Stimulated activated CD4-positive, alpha-beta T cell treated with anti-CD3 and anti-CD28 coated beads, Interleukin-2, amount 100 ng/mL, for 48 hours (primary cell): ENCODE results near the gene LNX2.

Source experiments
- DNase-seq, 2 donors: peaks; one replicate each; pipeline ENCODE4 v3.0.0-alpha.2; 2020

The LNX2 gene

DNA sequence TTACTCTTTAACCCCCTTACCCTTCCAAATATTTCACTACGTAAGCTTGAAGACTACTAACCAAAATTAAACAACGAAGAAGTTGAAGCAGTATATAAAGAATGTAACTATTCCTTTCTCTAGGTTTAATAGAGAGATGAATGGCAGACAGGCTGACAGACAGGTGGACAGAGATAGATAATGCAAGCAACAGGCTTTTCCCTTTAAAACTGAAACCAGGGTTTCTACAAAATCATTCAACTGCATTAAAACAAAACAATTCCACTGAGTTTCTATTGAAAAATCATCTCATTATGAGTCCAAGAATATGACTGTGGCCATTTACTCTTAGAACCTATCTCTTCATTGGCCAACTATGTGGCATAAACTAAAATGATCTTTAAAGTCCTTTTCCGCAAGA is 15.2 kb downstream of the LNX2 start:
- no peak for DNase-seq

DNA sequence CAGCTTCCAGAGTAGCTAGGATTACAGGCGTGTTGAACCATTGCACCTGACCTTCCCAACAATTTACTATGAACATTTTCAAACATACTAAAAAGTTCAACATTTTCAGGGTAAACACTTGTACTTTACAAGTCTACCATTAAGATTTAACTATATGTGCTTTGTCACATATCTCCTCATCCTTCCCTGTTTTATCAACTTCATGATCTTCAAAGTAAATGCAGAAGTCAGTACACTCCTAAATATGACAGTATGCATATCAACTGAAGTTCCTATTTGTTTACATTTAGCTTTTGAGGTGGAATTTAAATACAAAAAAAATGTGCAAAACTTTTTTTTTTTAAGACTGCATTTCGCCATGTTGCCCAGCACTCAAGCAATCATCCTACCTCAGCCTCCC is 18.5 kb downstream of the LNX2 start:
- DNase-seq = no peak

DNA sequence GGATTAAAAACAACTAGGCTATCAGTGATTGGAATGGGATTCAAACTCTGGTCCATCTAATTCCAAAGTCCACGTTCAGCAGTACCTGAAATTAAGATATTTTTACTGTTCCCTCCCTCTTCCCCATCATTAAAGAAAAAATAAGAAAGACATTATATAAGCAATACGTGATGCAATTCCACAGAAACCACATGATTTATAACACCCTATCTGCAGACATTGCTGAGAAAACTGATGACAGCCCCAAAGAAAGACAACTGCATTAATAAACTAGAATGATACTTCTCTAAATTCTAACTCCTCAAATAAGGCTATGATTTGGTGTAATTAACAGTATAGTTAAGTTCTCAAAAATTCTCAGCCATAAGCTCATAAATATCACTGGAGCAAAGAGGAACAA is 19.1 kb downstream of the LNX2 start:
- no peak for DNase-seq

DNA sequence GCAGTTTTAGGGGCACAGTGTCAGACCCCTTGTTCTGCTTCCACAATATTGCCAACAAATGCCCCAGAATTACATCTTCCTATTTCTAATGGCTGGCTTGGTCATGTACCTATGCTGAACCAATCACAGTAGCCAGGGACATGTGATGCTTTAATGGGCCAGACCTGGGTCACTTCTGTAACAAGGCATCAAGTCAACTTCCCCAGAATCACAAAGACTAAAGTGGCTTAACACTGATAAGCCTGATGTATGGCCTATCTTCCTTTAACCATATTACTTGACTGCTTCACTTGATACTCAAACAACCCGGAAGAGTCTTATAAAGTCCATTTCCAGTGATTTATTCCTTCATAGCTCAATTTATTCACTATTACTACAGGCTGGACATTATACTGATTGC is 19.6 kb downstream of the LNX2 start:
- DNase-seq = no peak

DNA sequence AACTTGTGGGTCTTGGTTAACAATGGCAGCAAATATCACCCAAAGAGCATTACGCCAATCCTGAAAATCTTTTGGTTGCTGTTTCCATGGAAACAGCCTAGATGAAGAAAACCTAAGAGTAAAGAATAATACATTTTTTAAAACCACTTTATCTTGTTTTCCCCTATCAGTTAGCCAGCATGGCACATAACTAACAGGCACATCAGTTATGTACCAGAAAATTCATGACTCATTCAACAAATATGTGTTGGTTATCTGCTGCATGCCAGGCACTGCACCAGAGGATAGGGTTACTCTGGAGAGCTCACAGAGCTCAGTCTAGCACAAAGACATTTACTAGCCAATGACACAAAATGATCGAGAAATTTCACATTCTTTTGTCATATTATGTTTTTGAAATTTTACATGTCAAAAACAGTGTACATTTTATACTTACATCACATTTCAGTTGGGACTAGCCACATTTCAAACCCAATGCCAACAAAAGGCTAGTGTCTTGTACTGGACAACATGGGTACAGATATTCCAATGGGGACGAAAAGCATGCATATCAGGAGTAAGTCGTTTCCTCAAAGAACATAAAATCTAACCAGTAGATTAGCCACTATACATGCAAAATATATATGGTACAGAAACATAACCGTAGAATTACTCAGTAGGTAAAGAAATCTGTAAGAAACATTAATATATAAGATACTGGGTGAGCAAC is 20.3 kb downstream of the LNX2 start:
- no peak for DNase-seq

DNA sequence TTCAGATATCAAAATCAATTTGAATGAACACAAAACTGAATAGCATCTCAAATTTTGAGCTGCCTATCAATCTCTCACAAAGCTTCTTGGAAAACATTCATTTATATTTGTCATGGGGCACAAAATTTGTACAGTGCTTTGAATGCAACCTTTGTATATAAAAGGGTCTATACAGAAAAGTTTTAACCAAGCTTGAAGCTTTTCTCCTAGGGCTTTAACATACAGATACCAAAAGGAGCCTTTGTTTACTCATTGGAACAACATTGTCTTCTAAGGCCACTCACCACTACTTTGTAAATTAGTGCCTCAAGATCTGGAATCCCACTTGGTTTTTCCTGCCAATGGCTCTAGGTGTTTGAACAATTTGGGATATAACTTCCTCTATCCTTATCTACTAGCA is 21.2 kb downstream of the LNX2 start:
- DNase-seq = no peak

DNA sequence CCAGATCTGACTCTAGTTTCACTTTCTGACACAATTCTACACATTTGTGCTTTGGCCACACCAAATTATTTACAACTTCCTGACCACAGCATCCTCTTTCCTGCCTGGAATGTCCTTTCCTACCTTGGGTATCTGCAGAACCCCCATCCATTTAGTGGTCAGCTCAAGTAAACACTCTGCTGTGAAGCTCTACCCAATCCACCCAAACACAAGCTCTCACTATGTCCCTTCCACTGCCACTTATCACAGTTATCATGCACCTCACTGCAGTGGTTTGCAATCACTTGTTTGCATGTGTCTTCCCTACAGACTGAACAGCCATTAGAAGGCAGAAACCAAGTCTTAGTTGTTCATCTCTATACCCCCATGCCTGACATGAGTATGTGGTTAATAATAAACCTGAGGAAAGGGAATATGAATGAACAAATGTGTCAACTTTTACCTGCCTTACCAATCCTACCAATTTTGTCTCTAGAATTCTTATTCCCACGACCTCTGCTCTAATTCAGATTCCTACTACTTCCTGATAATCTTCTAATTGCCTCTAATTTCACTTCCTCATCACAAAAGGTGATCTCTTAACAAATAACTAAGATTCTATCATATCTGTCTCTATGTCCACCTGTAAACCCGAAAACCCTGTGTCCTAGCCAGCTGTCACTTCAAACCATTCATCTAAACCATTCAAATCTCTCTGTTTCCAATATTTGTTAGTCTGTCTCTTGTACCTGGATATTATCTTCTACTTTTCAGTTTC is 25.1 kb downstream of the LNX2 start:
- no peak for DNase-seq

DNA sequence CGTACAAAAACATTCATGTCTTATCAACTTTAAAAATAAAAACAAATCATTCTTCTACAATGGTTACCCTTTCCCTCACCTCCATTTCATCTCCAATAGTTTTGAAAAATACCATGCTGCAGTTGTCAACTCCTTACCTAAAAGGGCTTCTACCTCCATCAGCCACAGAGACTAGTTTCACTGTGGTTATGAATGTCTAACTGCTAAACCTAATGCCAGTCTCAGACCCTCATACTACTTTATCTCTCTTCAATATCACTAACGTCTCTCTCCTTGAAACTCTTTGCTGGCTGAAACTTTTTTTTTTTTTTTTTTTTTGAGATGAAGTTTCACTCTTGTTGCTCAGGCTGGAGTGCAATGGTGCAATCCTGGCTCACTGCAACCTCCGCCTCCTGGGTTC is 27.1 kb downstream of the LNX2 start:
- no peak for DNase-seq

DNA sequence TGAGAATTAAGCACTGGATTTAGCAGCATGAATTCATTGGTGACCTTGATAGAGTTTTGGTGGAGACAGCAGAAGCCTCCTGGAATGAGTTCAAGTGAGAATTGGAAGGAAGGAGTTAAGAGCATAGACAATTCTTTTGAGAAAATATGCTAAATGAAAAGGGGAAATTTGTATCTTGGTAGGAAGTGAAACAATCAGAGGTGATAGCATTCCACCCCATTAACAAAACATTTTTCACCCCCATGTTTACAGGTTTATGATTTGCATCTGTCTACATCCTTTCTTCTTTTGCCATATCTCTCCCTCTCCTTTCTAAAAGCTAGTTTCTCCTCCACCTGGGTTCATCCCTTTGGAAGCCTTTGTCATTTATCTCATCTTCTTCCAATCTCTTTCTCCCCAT is 27.5 kb downstream of the LNX2 start:
- no peak for DNase-seq

DNA sequence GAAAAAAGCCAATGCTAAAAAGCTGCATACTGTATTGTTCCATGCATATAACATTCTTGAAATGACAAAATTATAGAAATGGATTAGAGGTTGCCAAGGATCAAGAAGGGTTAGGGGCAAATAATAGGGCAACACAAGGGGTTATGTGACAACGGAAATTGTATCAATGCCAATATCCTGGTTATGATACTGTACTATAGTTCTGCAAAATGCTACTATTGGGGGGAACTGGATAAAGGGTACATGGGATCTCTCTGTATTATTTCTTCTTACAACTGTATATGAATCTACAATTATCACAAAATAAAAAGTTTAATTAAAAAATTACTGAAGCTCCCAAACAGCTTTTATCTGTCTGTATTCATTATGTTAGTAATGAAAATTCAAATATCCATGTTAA is 31.9 kb downstream of the LNX2 start:
- DNase-seq = no peak

DNA sequence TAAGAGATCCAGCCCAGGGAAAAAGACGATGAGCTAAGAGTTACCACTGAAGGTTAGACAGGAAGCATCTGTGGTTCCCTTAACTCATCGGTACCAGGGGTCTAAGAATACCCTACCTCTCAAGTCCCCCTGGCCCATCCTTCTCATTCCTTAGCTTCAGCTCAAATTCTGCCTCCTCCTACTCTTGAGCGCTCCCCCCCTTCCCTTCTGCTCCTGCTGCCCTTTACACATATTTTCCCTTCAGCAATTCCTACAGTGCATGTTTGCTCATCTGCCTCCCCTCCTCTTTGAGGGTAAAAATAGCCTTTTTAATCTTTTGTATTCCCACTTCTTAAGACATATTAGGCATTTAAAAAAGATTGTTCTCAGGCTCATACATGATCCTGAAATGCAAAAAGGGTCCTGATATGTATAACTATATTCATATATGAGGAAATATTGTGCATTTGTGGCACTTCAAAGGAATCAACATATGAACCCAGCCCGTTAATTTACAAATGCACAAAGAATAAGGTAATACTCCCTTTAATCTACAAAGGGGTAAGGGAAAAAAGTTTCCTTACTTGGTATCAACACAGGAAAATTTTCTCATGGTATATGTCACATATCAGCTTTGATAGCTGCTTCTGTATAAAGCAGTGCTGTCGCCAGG is 33.1 kb downstream of the LNX2 start:
- DNase-seq = no peak

DNA sequence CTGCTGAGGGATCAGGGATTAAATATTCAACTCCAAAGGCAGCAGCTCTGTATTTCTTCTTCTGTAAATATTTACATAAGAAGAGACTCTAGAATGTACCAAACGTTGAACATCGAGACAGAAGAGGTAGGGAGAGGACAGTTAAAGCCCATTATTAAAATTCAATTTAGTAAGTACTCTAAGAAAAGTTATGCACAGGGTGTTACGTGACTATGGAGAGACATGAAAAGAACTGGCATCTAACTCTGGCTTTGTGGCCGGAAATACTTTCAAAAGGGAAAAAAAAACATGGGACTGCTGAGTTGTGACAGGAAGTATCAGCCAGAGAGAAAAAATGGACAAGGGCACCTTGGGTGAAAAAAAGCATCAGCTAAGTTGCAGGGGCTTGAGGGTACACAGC is 36.7 kb downstream of the LNX2 start:
- DNase-seq = no peak

DNA sequence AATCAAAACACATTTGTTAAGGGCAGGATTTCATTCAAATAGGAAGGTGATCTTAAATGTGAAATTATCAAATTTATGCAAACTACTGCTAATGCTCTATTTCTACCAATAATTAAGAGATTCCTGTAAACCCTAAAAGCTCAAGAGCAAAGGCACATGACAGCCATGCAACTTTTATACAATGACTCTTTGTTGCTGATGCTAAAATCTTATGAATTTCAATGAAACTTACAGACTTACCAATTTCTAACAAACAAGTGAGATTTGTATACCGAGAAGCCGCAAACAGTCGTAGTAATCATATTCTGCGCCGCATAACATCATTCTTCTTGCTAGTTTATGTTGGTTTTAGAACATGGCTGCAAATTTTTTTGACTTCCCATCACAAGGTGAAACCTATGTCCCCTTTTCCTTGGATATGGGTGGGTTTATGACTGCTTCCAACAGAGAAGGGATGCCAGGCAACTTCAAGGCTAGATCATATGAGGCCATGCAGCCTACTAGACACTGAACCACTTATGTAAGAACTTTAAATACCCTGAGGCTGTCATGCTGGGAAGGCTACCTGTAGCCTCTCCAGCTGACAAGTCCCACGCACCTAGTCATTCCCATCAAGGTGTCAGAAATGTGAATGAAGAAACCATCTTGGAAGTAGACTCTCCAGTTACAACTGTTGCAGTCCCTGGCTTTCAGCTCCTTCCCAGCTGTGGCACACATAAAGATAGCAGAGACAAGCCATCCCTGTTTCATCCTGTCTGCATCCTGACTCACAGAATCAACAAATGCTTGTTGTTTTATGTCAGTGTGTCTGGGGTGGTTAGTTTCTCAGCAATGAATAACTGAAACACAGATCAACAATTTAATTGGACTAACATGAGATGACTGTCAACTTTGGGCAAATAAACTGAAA is 42.0 kb downstream of the LNX2 start:
- no peak for DNase-seq

DNA sequence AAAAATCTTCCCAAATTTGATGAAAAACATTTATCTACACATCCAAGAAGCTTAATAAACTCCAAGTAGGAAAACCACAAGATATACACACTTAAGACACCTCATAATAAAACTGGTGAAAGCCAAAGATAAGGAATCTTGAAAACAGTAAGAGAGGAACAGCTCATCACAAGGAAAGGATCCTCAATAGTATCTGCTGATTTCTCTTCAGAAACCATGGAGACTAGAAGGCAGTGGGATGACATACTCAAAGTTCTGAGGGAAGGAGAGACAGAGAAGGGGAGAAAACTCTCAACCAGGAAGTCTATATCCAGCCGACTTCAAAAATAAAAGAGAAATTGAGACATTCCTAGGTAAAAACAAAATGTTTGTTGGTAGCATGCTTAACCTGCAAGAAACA is 45.7 kb downstream of the LNX2 start:
- DNase-seq = no peak

DNA sequence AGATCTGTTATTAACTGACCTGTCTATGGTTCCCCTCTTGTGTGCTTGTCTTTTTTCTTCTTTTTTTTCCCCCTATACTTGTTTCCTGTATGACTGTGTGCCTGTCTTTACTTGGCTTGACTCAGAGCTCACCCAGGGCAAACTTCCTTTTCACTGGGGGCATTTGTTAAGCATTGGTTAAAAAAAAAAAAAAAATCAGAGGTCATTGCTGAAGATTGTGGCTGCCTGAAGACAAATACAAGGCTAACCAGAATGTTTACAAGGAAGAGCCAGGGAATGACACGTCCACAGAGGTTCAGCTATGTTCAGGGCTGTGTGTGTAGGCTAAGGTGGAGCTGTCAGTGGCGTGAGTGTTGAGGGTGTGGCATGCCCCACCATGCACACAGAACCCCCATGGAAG is 47.1 kb downstream of the LNX2 start:
- no peak for DNase-seq

DNA sequence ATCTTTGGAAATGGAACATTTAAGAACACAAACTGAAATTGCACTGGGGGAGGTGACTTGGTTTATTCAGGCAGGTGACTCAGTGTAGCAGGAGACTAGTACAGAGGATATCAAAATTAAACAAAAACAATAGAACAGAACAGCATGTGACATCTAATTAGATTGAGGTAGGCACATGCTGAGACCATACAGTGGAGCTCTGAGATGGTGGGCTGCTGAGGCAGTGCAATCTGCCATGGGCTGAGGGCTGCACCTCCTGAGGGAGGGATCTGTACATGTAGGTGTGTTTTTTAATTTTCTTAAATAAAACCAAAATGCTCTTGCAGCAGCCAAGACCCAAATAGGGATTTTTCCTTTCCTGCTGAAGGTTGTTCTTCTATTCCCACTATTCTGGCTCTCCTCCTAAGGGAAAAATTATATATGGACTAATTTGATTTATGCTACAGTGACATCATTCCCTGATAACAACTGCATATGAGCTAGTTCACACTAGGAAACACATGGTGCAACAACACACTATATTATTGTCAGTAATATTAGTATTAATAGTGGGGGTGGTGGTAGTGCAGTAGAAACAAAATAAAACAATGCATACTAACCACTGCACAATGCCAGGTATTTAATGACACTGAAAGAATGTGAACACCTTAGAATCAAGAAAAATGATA is 48.0 kb downstream of the LNX2 start:
- no peak for DNase-seq

DNA sequence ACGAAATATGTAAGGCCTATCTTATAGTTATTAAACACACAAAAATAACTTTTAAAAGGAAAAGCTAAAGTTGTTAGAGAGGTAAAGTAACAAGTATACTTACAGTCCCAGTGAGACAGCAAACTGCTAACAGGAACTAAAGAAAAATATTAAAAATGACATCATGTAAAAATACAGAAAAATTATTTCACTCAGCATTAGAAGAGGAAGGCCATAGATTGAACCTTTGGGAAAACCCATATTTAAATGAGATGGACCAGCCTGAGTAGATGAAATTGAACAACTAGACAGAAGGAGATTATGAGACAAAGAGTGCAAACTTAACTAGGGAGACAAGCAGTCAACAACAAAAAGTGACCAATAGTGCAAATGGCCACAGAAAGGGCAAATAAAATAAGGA is 49.4 kb downstream of the LNX2 start:
- DNase-seq = no peak

DNA sequence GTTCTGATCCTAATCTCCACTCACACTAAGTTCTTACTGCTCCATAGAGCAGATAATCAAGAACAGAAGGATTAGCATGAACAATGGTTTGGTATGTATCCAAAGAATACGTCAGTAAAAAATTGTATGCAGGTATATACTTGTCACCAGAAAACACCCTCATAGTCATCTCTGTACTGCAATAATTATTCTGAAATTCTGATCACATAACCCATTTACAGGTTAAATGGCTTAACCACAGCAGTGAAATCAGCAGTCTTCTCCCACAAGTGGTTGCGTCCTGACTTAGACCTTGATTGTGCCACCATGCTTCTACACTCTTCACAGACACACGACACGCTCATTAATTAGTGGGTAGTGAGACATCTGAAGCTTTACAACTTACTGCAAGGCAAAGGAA is 50.9 kb downstream of the LNX2 start:
- no peak for DNase-seq

DNA sequence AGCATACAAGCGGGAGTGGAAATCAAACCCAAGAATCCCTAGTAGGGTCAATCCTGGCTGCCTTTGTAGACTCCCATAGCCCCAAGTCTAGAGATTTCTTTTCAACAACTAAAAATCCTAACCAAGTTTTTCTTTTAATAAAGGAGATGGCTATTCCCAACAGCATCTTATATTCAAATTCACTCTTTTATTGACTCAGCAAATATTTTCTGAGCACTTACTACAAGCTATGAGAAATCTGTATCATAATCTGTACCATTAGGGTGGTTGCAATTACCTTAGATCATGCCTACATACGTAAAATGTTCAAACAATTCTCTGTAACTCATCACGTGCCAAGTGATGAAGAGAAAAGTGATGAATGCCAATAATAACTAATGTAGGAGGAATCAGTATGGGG is 54.5 kb downstream of the LNX2 start:
- DNase-seq = no peak

DNA sequence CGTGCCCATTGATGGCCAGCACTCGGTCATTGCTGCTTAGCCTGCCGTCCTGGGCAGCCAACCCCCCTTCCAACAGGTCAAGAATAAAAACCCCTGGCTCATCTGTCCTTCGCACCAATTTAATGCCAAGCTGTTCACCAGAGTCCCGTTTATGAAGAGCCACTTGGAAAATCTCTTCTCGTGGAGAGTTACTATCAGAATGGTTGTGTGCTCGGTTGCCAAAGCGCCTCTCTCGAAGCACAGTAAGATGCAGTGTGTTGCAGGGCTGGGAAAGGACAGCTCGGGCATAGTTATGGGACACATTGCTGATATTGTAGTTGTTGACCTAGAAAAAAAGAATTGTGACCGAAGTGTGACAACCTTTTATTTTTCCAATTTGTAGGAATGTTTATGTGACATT is 57.9 kb downstream of the LNX2 start:
- DNase-seq = no peak

DNA sequence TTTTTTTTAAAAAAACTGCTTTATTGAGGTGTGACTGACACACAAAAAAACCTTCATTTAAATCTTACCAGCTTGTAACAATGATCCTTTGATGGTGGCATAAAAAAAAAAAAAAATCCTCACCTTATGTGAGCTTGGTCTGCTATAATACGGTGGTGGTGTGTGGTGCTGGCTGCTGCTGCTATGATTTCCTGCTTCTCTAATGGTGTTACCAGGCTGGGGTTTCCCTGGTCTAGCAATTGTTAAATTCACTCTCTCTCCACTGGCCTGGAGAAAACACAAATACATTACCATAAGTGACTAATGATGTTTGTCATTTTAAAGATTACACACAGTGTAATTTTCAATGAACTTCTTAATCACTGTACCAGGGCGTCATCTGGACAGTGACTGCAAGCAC is 60.6 kb downstream of the LNX2 start:
- no peak for DNase-seq

DNA sequence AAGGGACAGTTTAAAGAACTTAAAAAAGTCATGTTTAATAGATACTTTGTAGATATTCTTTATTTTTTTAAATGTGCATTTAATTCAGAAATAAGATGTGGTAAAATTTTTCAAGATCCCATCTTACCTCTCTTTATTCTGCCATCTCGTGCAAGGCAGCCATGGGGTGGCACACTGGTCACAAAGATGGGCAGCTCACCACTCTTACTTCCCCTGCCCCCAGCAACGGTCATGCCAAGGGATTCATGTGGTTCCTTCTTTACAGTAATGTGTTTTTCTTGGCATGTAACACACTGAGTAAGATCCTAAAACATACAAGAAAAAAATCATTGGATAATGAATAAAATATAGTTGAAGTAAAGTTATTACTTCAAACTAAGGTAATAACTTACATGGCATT is 64.2 kb downstream of the LNX2 start:
- DNase-seq = no peak

DNA sequence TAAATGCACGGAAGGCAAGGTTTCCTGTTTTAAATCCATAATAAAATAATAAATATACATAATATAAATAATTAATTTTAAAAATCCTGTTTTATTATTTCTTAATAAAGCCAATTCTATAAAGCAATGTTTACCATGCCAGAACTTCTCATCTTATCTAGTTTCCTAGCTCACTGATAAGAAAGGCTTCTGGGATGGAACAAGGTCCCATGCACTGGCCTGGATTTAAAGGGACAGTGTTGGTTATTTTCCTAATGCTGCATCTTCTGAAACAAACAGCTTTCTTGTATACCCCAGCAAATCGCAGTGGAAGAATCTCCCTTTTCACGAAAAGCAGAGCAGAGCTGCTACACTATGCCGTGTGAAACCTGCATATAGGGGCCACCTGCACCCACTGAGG is 68.8 kb downstream of the LNX2 start:
- DNase-seq = no peak
